Suppressor macrophage treated with lipopolysaccharide for 4 hours (primary cell): ENCODE measurements around the gene SIX1.

ENCODE experiments used
- DNase-seq: peaks from one replicate; pipeline ENCODE4 v3.0.0-alpha.2; 2020

The SIX1 gene

GRCh38 chr14:60655119-60655897 lies 6.0 kb upstream of the SIX1 start:
- DNase-seq, result no peak

GRCh38 chr14:60654334-60654821 lies 5.1 kb upstream of the SIX1 start:
- no peak for DNase-seq

- no peak for DNase-seq
These were observed 4.5 kb upstream of the SIX1 start for GRCh38 chr14:60653701-60654161.

- DNase-seq, result no peak
These were observed 3.7 kb upstream of the SIX1 start for GRCh38 chr14:60652674-60653651.

GRCh38 chr14:60651796-60652673 lies 2.8 kb upstream of the SIX1 start:
- DNase-seq, result no peak

GRCh38 chr14:60651086-60651795 lies 2.0 kb upstream of the SIX1 start:
- DNase-seq, result no peak

GRCh38 chr14:60650373-60650961 lies 1.2 kb upstream of the SIX1 start:
- no peak for DNase-seq

- DNase-seq, result no peak
These were observed 647 bp upstream of the SIX1 start for GRCh38 chr14:60649875-60650372.

GRCh38 chr14:60648249-60648933 lies 886 bp downstream of the SIX1 start:
- no peak for DNase-seq

GRCh38 chr14:60647837-60648248 lies 1.4 kb downstream of the SIX1 start:
- DNase-seq, result no peak

GRCh38 chr14:60647081-60647836 lies 2.0 kb downstream of the SIX1 start:
- peak; percentile 62 for DNase-seq

- no peak for DNase-seq
These were observed 3.0 kb downstream of the SIX1 start for GRCh38 chr14:60646226-60646818.

GRCh38 chr14:60645126-60645741 lies 4.0 kb downstream of the SIX1 start:
- no peak for DNase-seq

- DNase-seq, result no peak
These were observed 4.6 kb downstream of the SIX1 start for GRCh38 chr14:60644666-60645065.

GRCh38 chr14:60643463-60644314 lies 5.6 kb downstream of the SIX1 start:
- no peak for DNase-seq

- no peak for DNase-seq
These were observed 6.2 kb downstream of the SIX1 start for GRCh38 chr14:60643141-60643462.

- DNase-seq, result no peak
These were observed 6.8 kb downstream of the SIX1 start for GRCh38 chr14:60642270-60643140.
